ENCODE data around the gene QSOX2.

GRCh38 chr9:136258299-136258625, 12.7 kb upstream of the QSOX2 start:
- no peak for TF ChIP-seq CTCF (IDR thresholded peaks at IDR 0.05)
- TF ChIP-seq EP300 (IDR thresholded peaks at IDR 0.05), result no peak
- TF ChIP-seq POLR2AphosphoS5 (IDR thresholded peaks at IDR 0.05), result no peak

Measured in upper lobe of left lung (tissue), 4 donors.